OCI-LY7 (cell line): ENCODE results near the gene CYP3A4. TPM values are rescaled to one million over a fixed set of nuclear protein-coding genes. Genes with fewer than 3 reads are reported as not detected.

ENCODE experiments used
- BruUV-seq: library from RNA; stranded (reverse); fragments of 400-500 nt; replicated peaks from 2 replicates; lab custom pipeline; 2021; lab: Mats Ljungman, UMichigan
- CTCF ChIA-PET: fragments of 300-600 bp; sonication (Branson Sonifier 250); formaldehyde crosslinking; loops from one replicate; lab custom pipeline; 2022; ENCODE audit warnings: antibody characterized with exemption; ENCODE audit not compliant: unreplicated experiment; lab: Charles Lee
- POLR2A ChIA-PET: fragments of 300-600 bp; sonication (Branson Sonifier 250); formaldehyde crosslinking; loops from one replicate; lab custom pipeline; 2022; ENCODE audit warnings: antibody characterized with exemption; lab: Charles Lee
- DNase-seq: peaks from one replicate; pipeline ENCODE4 v3.0.0-alpha.2; 2015; ENCODE audit warnings: low spot score
- H2AFZ ChIP-seq: fragments of 200-600 bp; sonication (generic), shearing (Covaris generic); 2 replicates; pipeline ENCODE4 v1.6.1; 2014; ENCODE audit warnings: mild to moderate bottlenecking, antibody characterized with exemption, low read length, moderate library complexity
- H3K27ac ChIP-seq: fragments of 200-600 bp; sonication (generic); 2 replicates; pipeline ENCODE4 v1.5.1; 2014; ENCODE audit warnings: mixed run types, low read depth, mild to moderate bottlenecking, moderate library complexity, low read length, inconsistent platforms; ENCODE audit not compliant: poor library complexity, severe bottlenecking
- H3K36me3 ChIP-seq: fragments of 200-600 bp; sonication (generic); 2 replicates; pipeline ENCODE4 v1.6.1; 2014; ENCODE audit warnings: mild to moderate bottlenecking, antibody characterized with exemption, low read length, moderate library complexity, mixed read lengths; ENCODE audit not compliant: insufficient read depth
- H3K4me1 ChIP-seq: fragments of 200-600 bp; sonication (generic); 2 replicates; pipeline ENCODE4 v1.5.1; 2014; ENCODE audit warnings: mild to moderate bottlenecking, low read length; ENCODE audit not compliant: insufficient read depth, poor library complexity, severe bottlenecking
- H3K4me2 ChIP-seq: fragments of 200-600 bp; sonication (generic); 2 replicates; pipeline ENCODE4 v1.6.1; 2014; ENCODE audit warnings: mild to moderate bottlenecking, low read length
- H3K4me3 ChIP-seq: fragments of 200-600 bp; sonication (generic); 2 replicates; pipeline ENCODE4 v1.5.1; 2014; ENCODE audit warnings: mild to moderate bottlenecking, low read depth, low read length; ENCODE audit not compliant: poor library complexity, severe bottlenecking
- H3K79me2 ChIP-seq: fragments of 200-600 bp; sonication (generic); 2 replicates; pipeline ENCODE4 v1.6.1; 2016; ENCODE audit warnings: low read depth, mild to moderate bottlenecking, low read length, moderate library complexity, mixed read lengths; ENCODE audit not compliant: insufficient read depth
- H3K9me2 ChIP-seq: fragments of 200-600 bp; sonication (generic); 2 replicates; pipeline ENCODE4 v1.6.1; 2016; ENCODE audit warnings: mild to moderate bottlenecking, low read length, mixed read lengths; ENCODE audit not compliant: insufficient read depth
- H3K9me3 ChIP-seq: fragments of 200-600 bp; sonication (generic); 2 replicates; pipeline ENCODE4 v1.6.1; 2014; ENCODE audit warnings: mild to moderate bottlenecking, mixed run types, low read length, mixed read lengths
- H4K20me1 ChIP-seq: fragments of 200-600 bp; sonication (generic); 2 replicates; pipeline ENCODE4 v1.6.1; 2014; ENCODE audit warnings: mild to moderate bottlenecking, antibody characterized with exemption, low read length, moderate library complexity, mixed read lengths; ENCODE audit not compliant: insufficient read depth
- CTCF ChIP-seq: fragments of 200-600 bp; sonication (generic); conservative IDR thresholded peaks from 2 replicates; pipeline ENCODE4 v1.5.1; 2014; ENCODE audit warnings: mild to moderate bottlenecking, antibody characterized with exemption, low read length, moderate library complexity, mixed read lengths
- EZH2phosphoT487 ChIP-seq: fragments of 200-600 bp; sonication (generic); IDR thresholded peaks from 2 replicates; pipeline ENCODE4 v1.6.1; 2018; ENCODE audit warnings: low read depth, borderline replicate concordance, mild to moderate bottlenecking, mixed run types, antibody characterized with exemption, low read length, moderate library complexity, mixed read lengths
- intact Hi-C: fragments of 100-400 bp; cut with micrococcal nuclease; formaldehyde crosslinking; loops from one replicate; pipeline ENCODE4 v1.10.0; 2022; ENCODE audit not compliant: unreplicated experiment
- total RNA-seq, 2 experiments: library from RNA; depleted of rRNA in 1 of 2; stranded (reverse); fragments of >200 nt in 1 of 2; shearing (Covaris generic) in 1 of 2; gene quantifications; 2 replicates each; pipeline ENCODE4 v1.2.3, GENCODE V29; 2014 to 2022

Gene CYP3A4
- total RNA-seq, 2 experiments from 2014 or later = not detected

GRCh38 chr7:99733448-99733847 is 50.5 kb downstream of the CYP3A4 start:
- no peak overlapping the region for H3K27ac ChIP-seq
- H3K4me3 ChIP-seq = no peak overlapping the region
- CTCF ChIA-PET = no interaction called here
- peak; percentile 19 for DNase-seq
- H3K4me1 ChIP-seq = no peaks in the 10 kb centered on the region
- no peaks in the 10 kb centered on the region for H4K20me1 ChIP-seq
- POLR2A ChIA-PET = no interaction called here
- no peaks in the 10 kb centered on the region for H3K79me2 ChIP-seq
- intact Hi-C loops = no loop called here
- no peaks in the 10 kb centered on the region for H3K9me2 ChIP-seq
- BruUV-seq = no TSS peak
- peak; percentile 71 for TF ChIP-seq CTCF
- no peak for TF ChIP-seq EZH2phosphoT487
- H3K36me3 ChIP-seq = no peaks in the 10 kb centered on the region
- H3K9me3 ChIP-seq = no peaks in the 10 kb centered on the region
- no peak overlapping the region for H2AFZ ChIP-seq
- no peak overlapping the region for H3K4me2 ChIP-seq

- H3K9me3 ChIP-seq = no peaks in the 10 kb centered on the region
- TF ChIP-seq EZH2phosphoT487 = no peak
- TF ChIP-seq CTCF = no peak
- intact Hi-C loops = no loop called here
- no peak for DNase-seq
- no peaks in the 10 kb centered on the region for H4K20me1 ChIP-seq
- H3K9me2 ChIP-seq = no peaks in the 10 kb centered on the region
- no peak overlapping the region for H3K27ac ChIP-seq
- no peak overlapping the region for H2AFZ ChIP-seq
- ChIA-PET POLR2A (no interaction called here), CTCF (no interaction called here)
- H3K79me2 ChIP-seq = no peaks in the 10 kb centered on the region
- no peaks in the 10 kb centered on the region for H3K36me3 ChIP-seq
- H3K4me1 ChIP-seq = no peaks in the 10 kb centered on the region
- no peak overlapping the region for H3K4me3 ChIP-seq
- no TSS peak for BruUV-seq
- H3K4me2 ChIP-seq = no peak overlapping the region
Measured at GRCh38 chr7:99733003-99733402, 51.0 kb downstream of the CYP3A4 start.

GRCh38 chr7:99731638-99732374 is 52.2 kb downstream of the CYP3A4 start:
- Histone ChIP-seq H3K27ac (no peak overlapping the region), H3K4me2 (no peak overlapping the region), H3K36me3 (no peaks in the 10 kb centered on the region), H4K20me1 (no peaks in the 10 kb centered on the region), H3K79me2 (no peaks in the 10 kb centered on the region), H2AFZ (no peak overlapping the region), H3K9me2 (no peaks in the 10 kb centered on the region), H3K4me3 (no peak overlapping the region), H3K4me1 (no peaks in the 10 kb centered on the region), H3K9me3 (no peaks in the 10 kb centered on the region)
- BruUV-seq = no TSS peak
- TF ChIP-seq CTCF = no peak
- TF ChIP-seq EZH2phosphoT487 = no peak
- no peak for DNase-seq
- ChIA-PET CTCF (no interaction called here), POLR2A (interaction anchor here (0.6 kb wide), 1 partner anchor 300 kb away, joined by 4 read pairs; no protein-coding TSS in a partner anchor)
- intact Hi-C loops = no loop called here
